Trophoblast cell (in vitro differentiated cells and primary cell): Measurements from ENCODE around the gene PLEKHH1.

Source experiments
- DNase-seq, 2 donors: peaks; one replicate each; pipeline ENCODE4 v3.0.0-alpha.2; 2016
- H2AFZ ChIP-seq: 2 replicates; pipeline ENCODE4 v1.6.1; 2013; ENCODE audit warnings: low read length, moderate library complexity, mild to moderate bottlenecking; ENCODE audit not compliant: insufficient read depth, poor library complexity
- H2AK5ac ChIP-seq: 2 replicates; pipeline ENCODE4 v1.6.1; 2013; ENCODE audit warnings: mild to moderate bottlenecking, low read length
- H2BK120ac ChIP-seq: 2 replicates; pipeline ENCODE4 v1.6.1; 2013; ENCODE audit warnings: low read length, mild to moderate bottlenecking, moderate library complexity; ENCODE audit not compliant: insufficient read depth, poor library complexity
- H2BK12ac ChIP-seq: 2 replicates; pipeline ENCODE4 v1.6.1; 2013; ENCODE audit warnings: mild to moderate bottlenecking, low read length, moderate library complexity
- H2BK5ac ChIP-seq: 2 replicates; pipeline ENCODE4 v1.6.1; 2013; ENCODE audit warnings: low read length, low read depth, moderate library complexity, mild to moderate bottlenecking; ENCODE audit not compliant: poor library complexity
- H3K14ac ChIP-seq: 2 replicates; pipeline ENCODE4 v1.6.1; 2013; ENCODE audit warnings: mild to moderate bottlenecking, low read length
- H3K18ac ChIP-seq: 2 replicates; pipeline ENCODE4 v1.6.1; 2013; ENCODE audit warnings: mild to moderate bottlenecking, low read length
- H3K23ac ChIP-seq: 2 replicates; pipeline ENCODE4 v1.6.1; 2013; ENCODE audit warnings: low read length
- H3K27ac ChIP-seq: 2 replicates; pipeline ENCODE4 v1.5.1; 2013; ENCODE audit warnings: low read depth, mild to moderate bottlenecking, inconsistent platforms, low read length, moderate library complexity
- H3K27me3 ChIP-seq: 2 replicates; pipeline ENCODE4 v1.6.1; 2013; ENCODE audit warnings: inconsistent platforms, mild to moderate bottlenecking, low read length, moderate library complexity; ENCODE audit not compliant: insufficient read depth
- H3K36me3 ChIP-seq, 2 experiments: 1 replicate in 1 of 2; 2 replicates in 1 of 2; pipeline ENCODE4 v1.6.1; 2013; ENCODE audit warnings: low read length in 2 of 2, mild to moderate bottlenecking in 2 of 2, moderate library complexity in 1 of 2; ENCODE audit not compliant: insufficient read depth in 2 of 2, control insufficient read depth in 1 of 2
- H3K4ac ChIP-seq: 2 replicates; pipeline ENCODE4 v1.6.1; 2013; ENCODE audit warnings: low read depth, mild to moderate bottlenecking, low read length, moderate library complexity
- H3K4me1 ChIP-seq, 2 experiments: 1 replicate in 1 of 2; 2 replicates in 1 of 2; pipeline ENCODE4 v1.6.1; 2013; ENCODE audit warnings: low read length in 2 of 2, mild to moderate bottlenecking in 2 of 2, moderate library complexity in 1 of 2; ENCODE audit not compliant: insufficient read depth in 2 of 2, control insufficient read depth in 1 of 2
- H3K4me2 ChIP-seq: 2 replicates; pipeline ENCODE4 v1.6.1; 2013; ENCODE audit warnings: inconsistent platforms, mild to moderate bottlenecking, low read length, moderate library complexity
- H3K4me3 ChIP-seq: 2 replicates; pipeline ENCODE4 v1.5.1; 2013; ENCODE audit warnings: mild to moderate bottlenecking, low read depth, low read length, inconsistent platforms
- H3K79me1 ChIP-seq: one replicate; pipeline ENCODE4 v1.6.1; 2013; ENCODE audit warnings: low read length
- H3K79me2 ChIP-seq: 2 replicates; pipeline ENCODE4 v1.6.1; 2013; ENCODE audit warnings: low read length, mild to moderate bottlenecking; ENCODE audit not compliant: control insufficient read depth, insufficient read depth, poor library complexity
- H3K9ac ChIP-seq: 2 replicates; pipeline ENCODE4 v1.6.1; 2013; ENCODE audit warnings: mild to moderate bottlenecking, low read length
- H3K9me3 ChIP-seq: 2 replicates; pipeline ENCODE4 v1.6.1; 2013; ENCODE audit warnings: low read depth, mild to moderate bottlenecking, control low read depth, inconsistent platforms, low read length; ENCODE audit not compliant: insufficient read depth
- H4K12ac ChIP-seq: 2 replicates; pipeline ENCODE4 v1.6.1; 2013; ENCODE audit warnings: low read depth, mild to moderate bottlenecking, low read length, moderate library complexity
- H4K8ac ChIP-seq: 2 replicates; pipeline ENCODE4 v1.6.1; 2013; ENCODE audit warnings: low read depth, mild to moderate bottlenecking, low read length, moderate library complexity
- H4K91ac ChIP-seq: one replicate; pipeline ENCODE4 v1.6.1; 2013; ENCODE audit warnings: low read depth, mild to moderate bottlenecking, low read length, moderate library complexity
- WGBS: extraction: QIAGEN DNeasy Blood & Tissue Kit; methylation state at CpG from one replicate; pipeline ENCODE4 v1.1.7; 2013; ENCODE audit warnings: missing lambda C conversion rate; ENCODE audit not compliant: insufficient read length, insufficient coverage; ENCODE audit errors: extremely low coverage; 5-methylcytosine and 5-hydroxymethylcytosine counted together

Gene PLEKHH1

GRCh38 chr14:67491741-67492507, 41.2 kb upstream of the PLEKHH1 start:
- Histone ChIP-seq H2BK120ac (no peak overlapping the region), H3K79me2 (no peaks in the 10 kb centered on the region), H2BK12ac (no peak overlapping the region), H2AFZ (no peak overlapping the region), H2AK5ac (no peak overlapping the region), H3K9me3 (peaks cover 16% of the 10 kb centered on the region), H3K14ac (no peak overlapping the region), H3K4me3 (no peak overlapping the region), H3K4ac (no peak overlapping the region), H3K18ac (no peak overlapping the region), H3K79me1 (no peaks in the 10 kb centered on the region), H3K27me3 (no peaks in the 10 kb centered on the region), H3K36me3 (no peaks in the 10 kb centered on the region), H4K91ac (no peak overlapping the region), H2BK5ac (no peak overlapping the region), H3K23ac (no peak overlapping the region), H3K4me2 (no peak overlapping the region), H3K4me1 (peaks cover 0 to 5% of the 10 kb centered on the region in 2 experiments), H3K9ac (no peak overlapping the region), H4K8ac (no peak overlapping the region), H3K27ac (no peak overlapping the region), H4K12ac (no peak overlapping the region)
- WGBS, result no CpG with 5 or more reads among the region's 9 CpGs
- DNase-seq, result no peak

- Histone ChIP-seq H3K4me1 (peaks cover 0 to 5% of the 10 kb centered on the region in 2 experiments), H3K27ac (no peak overlapping the region), H3K14ac (no peak overlapping the region), H2AFZ (no peak overlapping the region), H2BK12ac (no peak overlapping the region), H4K8ac (no peak overlapping the region), H3K23ac (no peak overlapping the region), H3K36me3 (no peaks in the 10 kb centered on the region), H3K79me2 (no peaks in the 10 kb centered on the region), H3K4ac (no peak overlapping the region), H3K27me3 (no peaks in the 10 kb centered on the region), H3K18ac (no peak overlapping the region), H2AK5ac (no peak overlapping the region), H3K9ac (no peak overlapping the region), H3K9me3 (peaks cover 16% of the 10 kb centered on the region), H4K12ac (no peak overlapping the region), H4K91ac (no peak overlapping the region), H2BK5ac (no peak overlapping the region), H3K4me2 (no peak overlapping the region), H3K4me3 (no peak overlapping the region), H2BK120ac (no peak overlapping the region), H3K79me1 (no peaks in the 10 kb centered on the region)
- WGBS, result no CpG with 5 or more reads among the region's 3 CpGs
- no peak for DNase-seq
These were observed 40.6 kb upstream of the PLEKHH1 start for GRCh38 chr14:67492538-67492937.

- H3K36me3 ChIP-seq, result no peaks in the 10 kb centered on the region
- no peak overlapping the region for H3K9ac ChIP-seq
- no peak overlapping the region for H3K4ac ChIP-seq
These were observed 39.9 kb upstream of the PLEKHH1 start for GRCh38 chr14:67493092-67493717.

GRCh38 chr14:67495827-67496226, 37.3 kb upstream of the PLEKHH1 start:
- H2BK12ac ChIP-seq, result no peak overlapping the region
- H3K18ac ChIP-seq, result no peak overlapping the region
- H4K8ac ChIP-seq, result no peak overlapping the region
- H2AFZ ChIP-seq, result no peak overlapping the region
- H3K9ac ChIP-seq, result no peak overlapping the region
- no peak overlapping the region for H3K23ac ChIP-seq
- H2BK5ac ChIP-seq, result no peak overlapping the region
- no peak overlapping the region for H4K91ac ChIP-seq
- H3K79me1 ChIP-seq, result no peaks in the 10 kb centered on the region
- H3K79me2 ChIP-seq, result no peaks in the 10 kb centered on the region
- no peaks in the 10 kb centered on the region for H3K36me3 ChIP-seq
- H3K9me3 ChIP-seq, result peaks cover 16% of the 10 kb centered on the region
- H3K4ac ChIP-seq, result no peak overlapping the region
- no peak overlapping the region for H3K27ac ChIP-seq
- no peak overlapping the region for H3K14ac ChIP-seq
- H4K12ac ChIP-seq, result no peak overlapping the region
- H3K27me3 ChIP-seq, result no peaks in the 10 kb centered on the region
- peaks cover 0 to 5% of the 10 kb centered on the region in 2 experiments for H3K4me1 ChIP-seq
- H2AK5ac ChIP-seq, result no peak overlapping the region
- WGBS, result no CpG with 5 or more reads among the region's 1 CpG
- no peak overlapping the region for H3K4me2 ChIP-seq
- DNase-seq, result no peak
- H2BK120ac ChIP-seq, result no peak overlapping the region
- no peak overlapping the region for H3K4me3 ChIP-seq

More at GRCh38 chr14:67493092-67493717, 39.9 kb upstream of the PLEKHH1 start:
- Histone ChIP-seq H3K9me3 (peaks cover 16% of the 10 kb centered on the region), H2BK12ac (no peak overlapping the region), H2AK5ac (no peak overlapping the region), H3K4me1 (peaks cover 0 to 5% of the 10 kb centered on the region in 2 experiments), H4K91ac (no peak overlapping the region), H2BK5ac (no peak overlapping the region), H3K14ac (no peak overlapping the region), H2AFZ (no peak overlapping the region), H3K27ac (no peak overlapping the region), H3K27me3 (no peaks in the 10 kb centered on the region), H3K79me1 (no peaks in the 10 kb centered on the region), H3K23ac (no peak overlapping the region), H3K79me2 (no peaks in the 10 kb centered on the region), H3K4me3 (no peak overlapping the region), H2BK120ac (no peak overlapping the region), H3K18ac (no peak overlapping the region), H4K12ac (no peak overlapping the region), H3K4me2 (no peak overlapping the region), H4K8ac (no peak overlapping the region)
- no CpG with 5 or more reads among the region's 8 CpGs for WGBS
- DNase-seq, result no peak
